Progenitor cell of endocrine pancreas (in vitro differentiated cells): ENCODE results near the gene CDC14A. TPM values are rescaled to one million over a fixed set of nuclear protein-coding genes. Genes with fewer than 3 reads are reported as not detected.

ENCODE experiments used
- DNase-seq: peaks from one replicate; pipeline ENCODE4 v3.0.0; 2021; ENCODE audit warnings: low spot score; ENCODE audit not compliant: unreplicated experiment
- H3K27ac Mint-ChIP-seq: 2 replicates; pipeline ENCODE4 v1.8.0; 2021; ENCODE audit warnings: mild to moderate bottlenecking, moderate library complexity, mixed read lengths
- H3K27me3 Mint-ChIP-seq: 2 replicates; pipeline ENCODE4 v1.8.0; 2021; ENCODE audit warnings: mixed read lengths
- H3K36me3 Mint-ChIP-seq: 2 replicates; pipeline ENCODE4 v1.8.0; 2022; ENCODE audit warnings: mixed read lengths; ENCODE audit not compliant: insufficient read depth
- H3K4me1 Mint-ChIP-seq: 2 replicates; pipeline ENCODE4 v1.8.0; 2021; ENCODE audit warnings: low read depth, mixed read lengths
- H3K4me3 Mint-ChIP-seq: 2 replicates; pipeline ENCODE4 v1.8.0; 2021; ENCODE audit warnings: low read depth, mild to moderate bottlenecking, moderate library complexity, mixed read lengths
- H3K9me3 Mint-ChIP-seq: 2 replicates; pipeline ENCODE4 v1.8.0; 2021; ENCODE audit warnings: low read depth, mixed read lengths
- CTCF ChIP-seq: fragments of 200-600 bp; sonication (generic); IDR thresholded peaks from one replicate; pipeline ENCODE4 v1.5.0; 2021; ENCODE audit warnings: antibody characterized with exemption, mild to moderate bottlenecking; ENCODE audit not compliant: unreplicated experiment
- total RNA-seq: library from RNA; stranded (reverse); gene quantifications from 2 replicates; pipeline ENCODE4 v1.2.1, GENCODE V29; 2021

The CDC14A gene
- total RNA-seq, 1 donor from 2014 or later = 23.3 TPM

- Mint-ChIP-seq H3K36me3 (peaks cover 1% of the 10 kb centered on the region), H3K4me1 (peaks cover 22% of the 10 kb centered on the region), H3K27ac (no peak overlapping the region), H3K4me3 (no peak overlapping the region), H3K9me3 (no peaks in the 10 kb centered on the region), H3K27me3 (no peaks in the 10 kb centered on the region)
- DNase-seq = no peak
- no peak for TF ChIP-seq CTCF
These were observed 86.1 kb downstream of the CDC14A start for GRCh38 chr1:100438375-100438774.

- Mint-ChIP-seq H3K9me3 (no peaks in the 10 kb centered on the region), H3K27me3 (no peaks in the 10 kb centered on the region), H3K4me3 (no peak overlapping the region), H3K4me1 (peaks cover 24% of the 10 kb centered on the region), H3K27ac (peak overlapping the region; percentile 90), H3K36me3 (peaks cover 3% of the 10 kb centered on the region)
- no peak for DNase-seq
- no peak for TF ChIP-seq CTCF
These were observed 86.5 kb downstream of the CDC14A start for GRCh38 chr1:100438789-100439188.

GRCh38 chr1:100440075-100440809 is 87.9 kb downstream of the CDC14A start:
- peak overlapping the region; percentile 67 for H3K27ac Mint-ChIP-seq
- no peak for TF ChIP-seq CTCF
- no peak overlapping the region for H3K4me3 Mint-ChIP-seq
- peaks cover 5% of the 10 kb centered on the region for H3K36me3 Mint-ChIP-seq
- H3K9me3 Mint-ChIP-seq = no peaks in the 10 kb centered on the region
- DNase-seq = no peak
- no peaks in the 10 kb centered on the region for H3K27me3 Mint-ChIP-seq
- H3K4me1 Mint-ChIP-seq = peaks cover 26% of the 10 kb centered on the region

GRCh38 chr1:100441146-100441545 is 88.8 kb downstream of the CDC14A start:
- Mint-ChIP-seq H3K27ac (peak overlapping the region; percentile 49), H3K4me3 (no peak overlapping the region), H3K4me1 (peaks cover 26% of the 10 kb centered on the region), H3K36me3 (peaks cover 5% of the 10 kb centered on the region), H3K27me3 (no peaks in the 10 kb centered on the region), H3K9me3 (no peaks in the 10 kb centered on the region)
- DNase-seq = no peak
- TF ChIP-seq CTCF = no peak

- no peak for DNase-seq
- no peak for TF ChIP-seq CTCF
- H3K4me1 Mint-ChIP-seq = peaks cover 26% of the 10 kb centered on the region
- no peak overlapping the region for H3K4me3 Mint-ChIP-seq
- H3K9me3 Mint-ChIP-seq = no peaks in the 10 kb centered on the region
- no peak overlapping the region for H3K27ac Mint-ChIP-seq
- H3K36me3 Mint-ChIP-seq = peaks cover 5% of the 10 kb centered on the region
- H3K27me3 Mint-ChIP-seq = no peaks in the 10 kb centered on the region
These were observed 89.3 kb downstream of the CDC14A start for GRCh38 chr1:100441651-100442050.
